H1 (cell line): ENCODE results near the gene GRM4. TPM values are rescaled to one million over a fixed set of nuclear protein-coding genes. Genes with fewer than 3 reads are reported as not detected.

Experiments used
- ASH2L ChIP-seq: fragments of 200-600, 300-600 bp; sonication (generic); IDR thresholded peaks from one replicate; pipeline ENCODE4 v1.7.1; 2017; ENCODE audit warnings: low read length
- ATF2 ChIP-seq: IDR thresholded peaks from 2 replicates; pipeline ENCODE4 v1.6.1; 2012; ENCODE audit warnings: low read length, inconsistent platforms
- BCL11A ChIP-seq, 2 experiments: IDR thresholded peaks; one replicate each; pipeline ENCODE4 v1.6.1; 2011; ENCODE audit warnings: low read depth in 2 of 2, low read length in 2 of 2, mild to moderate bottlenecking in 2 of 2
- EZH2 ChIP-seq: fragments of 200-600 bp; sonication (generic); IDR thresholded peaks from 2 replicates; pipeline ENCODE4 v1.7.1; 2012; ENCODE audit warnings: low read depth, mild to moderate bottlenecking, moderate library complexity, low read length, inconsistent platforms; ENCODE audit not compliant: severe bottlenecking
- FOSL1 ChIP-seq: IDR thresholded peaks from 2 replicates; pipeline ENCODE4 v1.6.1; 2011; ENCODE audit warnings: mild to moderate bottlenecking, low read depth, low read length, moderate library complexity; ENCODE audit not compliant: insufficient read depth
- MAX ChIP-seq: IDR thresholded peaks from 2 replicates; pipeline ENCODE4 v1.6.1; 2012; ENCODE audit warnings: inconsistent platforms
- NANOG ChIP-seq: IDR thresholded peaks from 2 replicates; pipeline ENCODE4 v1.6.1; 2011; ENCODE audit warnings: low read length, low read depth, mild to moderate bottlenecking, inconsistent platforms; ENCODE audit not compliant: insufficient read depth, poor library complexity, severe bottlenecking
- RAD21 ChIP-seq, 2 experiments: IDR thresholded peaks in 1 of 2; conservative IDR thresholded peaks in 1 of 2; 2 replicates each; pipeline ENCODE4 v1.6.1; 2011; ENCODE audit warnings: low read depth in 2 of 2, low read length in 2 of 2, improper control_type of control experiment in 1 of 2, inconsistent platforms in 1 of 2, mild to moderate bottlenecking in 1 of 2, moderate library complexity in 1 of 2
- RFX5 ChIP-seq: IDR thresholded peaks from 2 replicates; pipeline ENCODE4 v1.6.1; 2011; ENCODE audit warnings: low read depth, low read length, improper control_type of control experiment, borderline replicate concordance
- SIX5 ChIP-seq: IDR thresholded peaks from 2 replicates; pipeline ENCODE4 v1.6.1; 2011; ENCODE audit warnings: mild to moderate bottlenecking, low read depth, low read length
- SP1 ChIP-seq: IDR thresholded peaks from 2 replicates; pipeline ENCODE4 v1.6.1; 2011; ENCODE audit warnings: low read depth, low read length
- TEAD4 ChIP-seq: IDR thresholded peaks from 2 replicates; pipeline ENCODE4 v1.6.1; 2012; ENCODE audit warnings: low read depth, low read length, inconsistent platforms, mixed read lengths
- polyA plus RNA-seq, 7 experiments: library from polyadenylated mRNA; depleted of rRNA in 3 of 7; stranded (reverse) in 5 of 7; unstranded in 2 of 7; fragments of >200 nt in 5 of 7; fragments of 200-250 nt in 2 of 7; gene quantifications; 1 replicate in 5 of 7; 2 replicates in 1 of 7; 4 replicates in 1 of 7; pipeline versions ENCODE4 v1.2.1 to v1.2.3, GENCODE V29; 2011 to 2013; ENCODE audit warnings: missing spikeins in 2 of 7, mixed read lengths in 2 of 7
- total RNA-seq: library from RNA; stranded (reverse); fragmentation: NEBNext Ultra II Directional; extraction: Animal tissue kit (Norgen Biotek cat#: 25700); gene quantifications from 2 replicates; pipeline ENCODE4 v1.2.1, GENCODE V29; 2021

GRM4 gene
- total and polyA plus RNA-seq, 2 of the 8 experiments (the other 6 are each of a cell fraction or from before 2014, with no cell fraction given), result 19.6 to 21.5 TPM

- TF ChIP-seq ATF2, result no peak
- no peak for TF ChIP-seq RAD21 (IDR thresholded peaks at IDR 0.05 in 1 of 2, conservative IDR thresholded peaks at IDR 0.05 in 1 of 2; ENCODE audit: low read depth in 2 of 2, low read length in 2 of 2)
- no peak for TF ChIP-seq SP1
- peak; percentile 44 for TF ChIP-seq EZH2
- TF ChIP-seq RFX5, result no peak
- TF ChIP-seq BCL11A (IDR thresholded peaks at IDR 0.05; ENCODE audit: low read depth in 2 of 2, low read length in 2 of 2), result no peak
- TF ChIP-seq ASH2L, result peak; percentile 63
- no peak for TF ChIP-seq NANOG
- no peak for TF ChIP-seq FOSL1
- TF ChIP-seq TEAD4, result 0 out of 2 replicates have a peak, but pooled peaks have one; percentile 10
- no peak for TF ChIP-seq SIX5
- no peak for TF ChIP-seq MAX
- TF ChIP-seq, all 59 proteins: peak for 6
Measured at GRCh38 chr6:33975661-33976436, 170.0 kb downstream of the GRM4 start (continued).
